Measurements from ENCODE around the gene AK5.

Gene AK5

GRCh38 chr1:77579547-77579946 lies 297.7 kb downstream of the AK5 start:
- DNase-seq (ENCODE audit: low spot score), result no peak
- no peak for TF ChIP-seq CTCF (IDR thresholded peaks at IDR 0.05; ENCODE audit: borderline replicate concordance, control extremely low read depth, extremely low read depth, insufficient read depth, missing control alignments)
- in situ Hi-C loops (cut with MboI; ENCODE audit: low sequenced_read_pairs, unreplicated experiment), result no loop called here

GRCh38 chr1:77582905-77583304 lies 301.1 kb downstream of the AK5 start:
- in situ Hi-C loops (cut with MboI; ENCODE audit: low sequenced_read_pairs, unreplicated experiment), result no loop called here

GRCh38 chr1:77583483-77583882 lies 301.7 kb downstream of the AK5 start:
- DNase-seq (ENCODE audit: low spot score), result peak; percentile 29
- no peak for TF ChIP-seq CTCF (IDR thresholded peaks at IDR 0.05; ENCODE audit: borderline replicate concordance, control extremely low read depth, extremely low read depth, insufficient read depth, missing control alignments)
- in situ Hi-C loops (cut with MboI; ENCODE audit: low sequenced_read_pairs, unreplicated experiment), result no loop called here

More at GRCh38 chr1:77582905-77583304, 301.1 kb downstream of the AK5 start:
- no peak for DNase-seq (ENCODE audit: low spot score)
- TF ChIP-seq CTCF (IDR thresholded peaks at IDR 0.05; ENCODE audit: borderline replicate concordance, control extremely low read depth, extremely low read depth, insufficient read depth, missing control alignments), result no peak

- TF ChIP-seq CTCF (IDR thresholded peaks at IDR 0.05; ENCODE audit: borderline replicate concordance, control extremely low read depth, extremely low read depth, insufficient read depth, missing control alignments), result no peak
Measured at GRCh38 chr1:77584884-77585283, 303.1 kb downstream of the AK5 start.

GRCh38 chr1:77585610-77586314 lies 303.9 kb downstream of the AK5 start:
- DNase-seq (ENCODE audit: low spot score), result no peak
- no peak for TF ChIP-seq CTCF (IDR thresholded peaks at IDR 0.05; ENCODE audit: borderline replicate concordance, control extremely low read depth, extremely low read depth, insufficient read depth, missing control alignments)
- in situ Hi-C loops (cut with MboI; ENCODE audit: low sequenced_read_pairs, unreplicated experiment), result no loop called here

More at GRCh38 chr1:77584884-77585283, 303.1 kb downstream of the AK5 start:
- DNase-seq (ENCODE audit: low spot score), result no peak
- in situ Hi-C loops (cut with MboI; ENCODE audit: low sequenced_read_pairs, unreplicated experiment), result no loop called here

GRCh38 chr1:77589231-77589630 lies 307.4 kb downstream of the AK5 start:
- TF ChIP-seq CTCF (IDR thresholded peaks at IDR 0.05; ENCODE audit: borderline replicate concordance, control extremely low read depth, extremely low read depth, insufficient read depth, missing control alignments), result no peak
- in situ Hi-C loops (cut with MboI; ENCODE audit: low sequenced_read_pairs, unreplicated experiment), result no loop called here

More at GRCh38 chr1:77589231-77589630, 307.4 kb downstream of the AK5 start:
- no peak for DNase-seq (ENCODE audit: low spot score)

Measured in GM13976 (cell line).